Adrenal gland (tissue), 12 donors: ENCODE measurements around the gene HAX1. TPM values are rescaled to one million over a fixed set of nuclear protein-coding genes. Genes with fewer than 3 reads are reported as not detected.
"Not testable (repeated sequence)": the region's sequence is repeated elsewhere in the genome, so short reads cannot be mapped to it uniquely, and the experiment has no call there.

Experiments
- DNase-seq, 7 donors: peaks; one replicate each; pipeline ENCODE4 v3.0.0-alpha.2; 2019 to 2020
- H3K27ac ChIP-seq, 5 donors: fragments of 200-600 bp; sonication (generic) in 4 of 5; 1 replicate in 3 of 5; 2 replicates in 2 of 5; pipeline versions ENCODE4 v1.5.1 to v1.8.0; 2016 to 2020; ENCODE audit warnings: mild to moderate bottlenecking in 1 of 5
- H3K27me3 ChIP-seq: fragments of 200-600 bp; 2 replicates; pipeline ENCODE4 v1.8.0; 2021
- H3K36me3 ChIP-seq, 2 donors: fragments of 200-600 bp; replicated peaks in 1 of 2; 1 replicate in 1 of 2; 2 replicates in 1 of 2; pipeline versions ENCODE4 v1.5.1 to v1.8.0; 2018 to 2022
- H3K4me1 ChIP-seq, 2 donors: fragments of 200-600 bp; replicated peaks in 1 of 2; 1 replicate in 1 of 2; 2 replicates in 1 of 2; pipeline versions ENCODE4 v1.5.1 to v1.8.0; 2018 to 2021
- H3K4me3 ChIP-seq, 4 donors: fragments of 200-600 bp; sonication (generic) in 3 of 4; one replicate each; pipeline ENCODE4 v1.5.1; 2016 to 2018
- H3K9me3 ChIP-seq, 3 donors: fragments of 200-600 bp; sonication (generic) in 1 of 3; replicated peaks in 1 of 3; 1 replicate in 2 of 3; 2 replicates in 1 of 3; pipeline versions ENCODE4 v1.5.1 to v1.8.0; 2016 to 2021
- POLR2A ChIP-seq, 2 donors: fragments of 450-650 bp; IDR thresholded peaks; one replicate each; pipeline ENCODE4 v1.6.1; 2017; ENCODE audit warnings: antibody characterized with exemption in 2 of 2, mild to moderate bottlenecking in 2 of 2, moderate library complexity in 1 of 2
- WGBS, 4 donors: extraction: QIAGEN DNeasy Blood & Tissue Kit in 2 of 4; methylation state at CpG; one replicate each; pipeline versions ENCODE4 v1.1.5 to v1.1.7; 2013 to 2017; 5-methylcytosine and 5-hydroxymethylcytosine counted together
- intact Hi-C, 2 donors: fragments of 100-400 bp; cut with DNase I; formaldehyde crosslinking; loops; one replicate each; pipeline versions ENCODE4 v1.14.1 to v1.15.0; 2022 to 2023
- polyA plus RNA-seq, 3 donors: library from polyadenylated mRNA; stranded (reverse); fragments of 200-250 nt in 2 of 3; fragments of 350-450 nt in 1 of 3; fragmentation: Illumina TruSeq in 1 of 3; extraction: RNeasy Lipid Tissue Mini Kit (QIAGEN cat#74804) in 1 of 3; gene quantifications; one replicate each; pipeline ENCODE4 v1.2.3, GENCODE V29; 2013 to 2014
- total RNA-seq, 9 donors: library from RNA; depleted of rRNA in 4 of 9; stranded (reverse); fragments of >200 nt in 4 of 9; fragments of 120-200 nt in 1 of 9; fragmentation: NEBNext Ultra II Directional in 1 of 9; extraction: Animal tissue kit (Norgen Biotek cat#: 25700) in 1 of 9; gene quantifications; one replicate each; pipeline versions ENCODE4 v1.1.0 to v1.2.4, GENCODE V29; 2013 to 2023
- TF ChIP-seq, protein P1 (sequence below), 6 experiments: fragments of 450-650 bp in 4 of 6; fragments of 200-600 bp in 2 of 6; sonication (generic) in 1 of 6; IDR thresholded peaks; 1 replicate in 5 of 6; 2 replicates in 1 of 6; pipeline versions ENCODE4 v1.5.1 to v1.8.0; 2016 to 2021; ENCODE audit warnings: antibody characterized with exemption in 6 of 6, mild to moderate bottlenecking in 2 of 6, moderate library complexity in 1 of 6
- donor health status: healthy with polysubstance abuse.
- donor health status: Bipolar disorder and iron deficiency.
- donor health status: DM: yes; HTN: yes; CAD: no.
- donor health status: DM: no; HTN: no; CAD: no.
- donor health status: DM: no; HTN: no; CAD: no.
- donor health status: DM: yes; HTN: yes; CAD: no.

The HAX1 gene
- total and polyA plus RNA-seq, 12 donors: 80.7 to 243 (median 106) TPM

DNA sequence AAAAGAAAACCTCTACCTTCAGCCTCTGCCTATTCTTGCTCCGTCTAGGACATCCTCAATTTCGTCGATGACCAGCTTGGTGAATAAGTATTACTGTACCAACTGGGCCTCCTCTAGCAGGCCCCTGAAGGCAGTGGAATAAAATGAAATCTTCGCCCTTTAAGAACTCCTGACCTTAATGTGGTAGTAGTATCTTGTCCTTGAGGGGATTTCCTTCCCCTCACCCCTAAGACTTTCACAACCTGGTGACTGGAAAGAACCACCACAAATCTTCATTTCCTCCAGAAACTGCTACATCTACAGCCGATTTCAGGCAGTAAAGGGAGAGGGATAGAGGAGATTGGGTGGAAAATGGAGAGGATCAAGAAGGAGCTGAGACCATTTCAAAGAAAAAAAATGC lies 1.6 kb upstream of the HAX1 start:
- H3K27ac ChIP-seq: no peak overlapping the region
- intact Hi-C loops: no loop called here

DNA sequence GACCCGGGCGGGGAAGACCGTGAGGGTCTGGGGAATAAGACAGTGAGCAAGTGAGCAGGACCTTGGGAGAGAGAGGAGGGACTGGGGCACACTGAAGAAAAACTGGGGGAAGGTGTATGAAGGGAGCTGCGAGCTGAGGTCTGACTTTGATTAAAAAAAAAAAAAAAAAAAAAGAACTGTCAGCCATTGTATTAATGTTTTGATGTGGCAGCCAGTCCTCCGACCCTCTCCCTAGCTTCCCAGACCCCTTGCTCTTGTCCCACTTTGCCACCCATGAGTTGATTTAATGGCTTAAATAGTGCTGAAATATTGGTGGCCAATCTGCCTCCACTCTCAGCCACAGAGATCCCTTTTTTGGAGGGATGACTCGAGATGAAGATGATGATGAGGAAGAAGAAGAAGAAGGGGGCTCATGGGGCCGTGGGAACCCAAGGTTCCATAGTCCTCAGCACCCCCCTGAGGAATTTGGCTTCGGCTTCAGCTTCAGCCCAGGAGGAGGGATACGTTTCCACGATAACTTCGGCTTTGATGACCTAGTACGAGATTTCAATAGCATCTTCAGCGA lies 652 bp downstream of the HAX1 start:
- Histone ChIP-seq H3K4me3 (peak overlapping the region in 3 of 4 donors; percentile 18 to 72 (median 44)), H3K4me1 (peaks cover 10 to 11% of the 10 kb centered on the region in 2 donors), H3K9me3 (no peaks in the 10 kb centered on the region), H3K36me3 (peaks cover 0 to 41% of the 10 kb centered on the region in 2 donors), H3K27me3 (no peaks in the 10 kb centered on the region), H3K27ac (peak overlapping the region in 4 of 5 donors; percentile 70 to 92 (median 83))
- 45 to 47% (median 46%) methylated on average over 13 of the region's 13 CpGs for WGBS, 4 donors
- no peak for TF ChIP-seq POLR2A (IDR thresholded peaks at IDR 0.05)
- TF ChIP-seq, protein P1, sequence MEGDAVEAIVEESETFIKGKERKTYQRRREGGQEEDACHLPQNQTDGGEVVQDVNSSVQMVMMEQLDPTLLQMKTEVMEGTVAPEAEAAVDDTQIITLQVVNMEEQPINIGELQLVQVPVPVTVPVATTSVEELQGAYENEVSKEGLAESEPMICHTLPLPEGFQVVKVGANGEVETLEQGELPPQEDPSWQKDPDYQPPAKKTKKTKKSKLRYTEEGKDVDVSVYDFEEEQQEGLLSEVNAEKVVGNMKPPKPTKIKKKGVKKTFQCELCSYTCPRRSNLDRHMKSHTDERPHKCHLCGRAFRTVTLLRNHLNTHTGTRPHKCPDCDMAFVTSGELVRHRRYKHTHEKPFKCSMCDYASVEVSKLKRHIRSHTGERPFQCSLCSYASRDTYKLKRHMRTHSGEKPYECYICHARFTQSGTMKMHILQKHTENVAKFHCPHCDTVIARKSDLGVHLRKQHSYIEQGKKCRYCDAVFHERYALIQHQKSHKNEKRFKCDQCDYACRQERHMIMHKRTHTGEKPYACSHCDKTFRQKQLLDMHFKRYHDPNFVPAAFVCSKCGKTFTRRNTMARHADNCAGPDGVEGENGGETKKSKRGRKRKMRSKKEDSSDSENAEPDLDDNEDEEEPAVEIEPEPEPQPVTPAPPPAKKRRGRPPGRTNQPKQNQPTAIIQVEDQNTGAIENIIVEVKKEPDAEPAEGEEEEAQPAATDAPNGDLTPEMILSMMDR (IDR thresholded peaks at IDR 0.05): no peak
- intact Hi-C loops: no loop called here
- no peak for DNase-seq

More for the DNA sequence above, 1.6 kb upstream of the HAX1 start:
- no peak overlapping the region for H3K4me3 ChIP-seq
- H3K27me3 ChIP-seq: no peaks in the 10 kb centered on the region
- 84 to 92% (median 87%) methylated on average over 5 of the region's 5 CpGs for WGBS, 4 donors
- peaks cover 0 to 58% of the 10 kb centered on the region in 2 donors for H3K36me3 ChIP-seq
- H3K4me1 ChIP-seq: peaks cover 10 to 11% of the 10 kb centered on the region in 2 donors
- H3K9me3 ChIP-seq: no peaks in the 10 kb centered on the region
- DNase-seq: no peak
- no peak for TF ChIP-seq POLR2A (IDR thresholded peaks at IDR 0.05)
- TF ChIP-seq, protein P1 (IDR thresholded peaks at IDR 0.05): no peak

DNA sequence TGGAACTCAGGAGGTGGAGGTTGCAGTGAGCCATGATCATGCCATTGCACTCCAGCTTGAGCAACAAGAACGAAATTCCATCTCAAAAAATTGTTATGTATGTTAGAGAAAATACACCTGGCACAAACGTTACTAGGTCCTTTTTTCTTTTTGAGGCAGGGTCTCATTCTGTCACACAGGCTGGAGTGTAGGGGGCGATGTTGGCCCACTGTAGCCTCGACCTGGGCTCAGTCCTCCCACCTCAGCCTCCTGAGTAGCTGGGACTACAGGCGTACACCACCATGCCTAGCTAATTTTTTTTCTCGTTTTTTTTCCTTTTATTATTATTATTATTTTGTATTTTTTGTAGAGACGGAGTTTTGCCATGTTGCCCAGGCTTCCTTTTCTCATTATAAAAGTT lies 4.4 kb downstream of the HAX1 start:
- intact Hi-C loops: no loop called here
- Histone ChIP-seq H3K9me3 (no peaks in the 10 kb centered on the region), H3K36me3 (peaks cover 0 to 17% of the 10 kb centered on the region in 2 donors), H3K4me3 (no peak overlapping the region), H3K27ac (no peak overlapping the region), H3K27me3 (no peaks in the 10 kb centered on the region), H3K4me1 (peaks cover 9 to 10% of the 10 kb centered on the region in 2 donors)
- no peak for DNase-seq
- WGBS, 4 donors: 85 to 91% (median 88%) methylated on average over 7 of the region's 7 CpGs
- TF ChIP-seq, protein P1 (IDR thresholded peaks at IDR 0.05): peak in 2 of 6 experiments; percentile 20 to 23
- TF ChIP-seq POLR2A (IDR thresholded peaks at IDR 0.05): no peak

DNA sequence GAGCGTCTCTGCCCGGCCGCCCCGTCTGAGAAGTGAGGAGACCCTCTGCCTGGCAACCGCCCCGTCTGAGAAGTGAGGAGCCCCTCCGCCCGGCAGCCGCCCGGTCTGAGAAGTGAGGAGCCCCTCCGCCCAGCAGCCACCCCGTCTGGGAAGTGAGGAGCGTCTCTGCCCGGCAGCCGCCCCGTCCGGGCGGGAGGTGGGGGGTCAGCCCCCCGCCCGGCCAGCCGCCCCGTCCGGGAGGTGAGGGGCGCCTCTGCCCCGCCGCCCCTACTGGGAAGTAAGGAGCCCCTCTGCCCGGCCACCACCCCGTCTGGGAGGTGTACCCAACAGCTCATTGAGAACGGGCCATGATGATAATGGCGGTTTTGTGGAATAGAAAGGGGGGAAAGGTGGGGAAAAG lies 15.2 kb downstream of the HAX1 start:
- H3K27ac ChIP-seq, intact Hi-C loops, H3K36me3 ChIP-seq, H3K4me3 ChIP-seq, DNase-seq, H3K9me3 ChIP-seq, H3K4me1 ChIP-seq, H3K27me3 ChIP-seq: not testable (repeated sequence)
- WGBS, 4 donors: 85 to 98% (median 95%) methylated on average over 4 to 14 of the region's 30 CpGs

DNA sequence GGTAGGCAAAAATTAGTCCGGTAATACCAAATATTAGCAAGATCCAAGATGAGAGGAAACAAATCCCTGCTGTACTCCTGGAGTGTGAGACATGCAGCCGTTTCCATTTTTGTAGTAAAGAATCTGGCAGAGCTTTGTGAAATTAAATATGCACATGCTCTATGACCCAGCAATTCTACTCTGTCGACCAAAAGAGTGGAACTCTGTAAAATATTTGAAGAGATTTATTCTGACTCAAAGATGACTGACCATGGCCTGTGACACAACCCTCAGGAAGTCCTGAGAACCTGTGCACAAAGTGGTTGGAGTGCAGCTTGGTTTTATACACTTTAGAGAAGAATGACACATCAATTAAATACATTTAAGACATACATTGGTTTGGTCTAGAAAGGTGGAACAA lies 16.2 kb downstream of the HAX1 start:
- Histone ChIP-seq H3K4me1 (no peaks in the 10 kb centered on the region), H3K27me3 (no peaks in the 10 kb centered on the region), H3K27ac (no peak overlapping the region), H3K36me3 (no peaks in the 10 kb centered on the region), H3K4me3 (no peak overlapping the region), H3K9me3 (no peaks in the 10 kb centered on the region)
- no peak for DNase-seq
- no peak for TF ChIP-seq POLR2A (IDR thresholded peaks at IDR 0.05)
- TF ChIP-seq, protein P1 (IDR thresholded peaks at IDR 0.05): no peak
- intact Hi-C loops: no loop called here
- 65 to 74% (median 68%) methylated on average over 3 of the region's 3 CpGs for WGBS, 4 donors
